Hippocampal formation (tissue), 2 donors: ENCODE measurements around the gene HDAC2.
"Not testable (repeated sequence)": the region's sequence is repeated elsewhere in the genome, so short reads cannot be mapped to it uniquely, and the experiment has no call there.

ENCODE experiments used
- DNase-seq, 2 donors: peaks; one replicate each; lab custom pipeline; 2025; lab: John Stamatoyannopoulos, UW

Gene HDAC2

DNA sequence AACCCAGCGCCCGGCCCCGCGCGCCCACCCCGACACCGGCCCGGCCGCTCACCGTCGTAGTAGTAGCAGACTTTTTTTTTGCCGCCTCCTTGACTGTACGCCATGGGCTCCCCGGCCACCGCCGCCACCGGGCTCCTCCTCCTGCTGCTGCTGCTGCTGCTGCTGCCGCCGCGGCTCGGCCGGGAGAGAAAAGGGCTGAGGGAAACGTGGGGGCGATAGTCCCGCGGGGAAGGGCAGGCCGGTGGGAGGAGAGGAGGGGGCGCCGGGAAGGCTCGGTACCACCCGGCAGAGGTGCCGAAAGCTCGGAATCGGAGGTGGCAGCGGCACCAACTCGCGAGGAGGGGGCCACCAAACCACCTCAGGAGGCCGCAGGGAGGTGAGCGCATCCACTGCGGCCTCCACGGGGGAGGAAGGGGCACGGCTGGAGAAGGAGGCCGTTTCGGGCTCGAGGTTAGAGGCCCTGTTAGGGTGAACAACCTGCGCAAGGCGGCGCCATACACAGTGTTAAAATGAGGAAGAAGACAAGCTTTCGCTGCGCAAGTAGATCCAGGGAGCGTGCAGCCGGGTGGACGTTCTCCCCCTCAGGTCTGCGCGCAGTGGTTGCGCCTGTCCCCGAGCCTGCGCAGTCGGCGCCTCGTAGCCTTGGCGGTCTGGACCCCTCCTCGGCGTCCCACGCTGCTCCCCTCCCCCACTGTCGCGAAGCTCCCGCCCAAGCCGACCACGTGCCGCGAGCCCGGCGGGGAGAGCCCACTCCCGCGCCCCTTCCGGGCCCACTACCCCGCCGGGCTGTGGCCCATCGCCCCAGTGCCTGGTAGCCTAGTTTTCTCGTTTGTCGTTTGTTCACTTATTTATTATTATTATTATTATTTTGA lies at the start of gene HDAC2:
TSS of gene HDAC2 (minus strand) at position 344 of the 872 bp plus-strand sequence. CDS start at position 104, 240 bp downstream.
- peak; percentile 90 to 91 for DNase-seq

DNA sequence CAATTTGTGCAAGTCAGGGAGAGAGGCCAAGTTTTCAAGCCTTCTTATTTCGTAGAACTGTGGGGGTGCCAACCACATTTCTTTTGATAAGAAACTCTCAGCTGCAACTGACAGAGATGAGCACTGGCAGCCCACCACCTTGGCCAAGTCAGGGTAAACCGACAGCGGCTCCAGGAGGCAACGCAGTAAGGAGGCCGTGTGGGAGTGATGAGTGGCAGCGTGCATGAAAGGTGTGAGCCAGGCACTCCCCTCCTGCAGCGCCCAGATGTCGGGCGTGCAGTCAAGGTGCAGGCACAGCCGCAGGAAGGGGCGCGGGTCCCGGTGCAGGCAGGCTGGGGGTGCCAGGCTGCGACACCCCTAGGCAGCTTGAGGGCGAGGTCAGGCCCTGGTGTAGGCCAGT lies 49.2 kb upstream of the HDAC2 start:
- DNase-seq, result no peak

DNA sequence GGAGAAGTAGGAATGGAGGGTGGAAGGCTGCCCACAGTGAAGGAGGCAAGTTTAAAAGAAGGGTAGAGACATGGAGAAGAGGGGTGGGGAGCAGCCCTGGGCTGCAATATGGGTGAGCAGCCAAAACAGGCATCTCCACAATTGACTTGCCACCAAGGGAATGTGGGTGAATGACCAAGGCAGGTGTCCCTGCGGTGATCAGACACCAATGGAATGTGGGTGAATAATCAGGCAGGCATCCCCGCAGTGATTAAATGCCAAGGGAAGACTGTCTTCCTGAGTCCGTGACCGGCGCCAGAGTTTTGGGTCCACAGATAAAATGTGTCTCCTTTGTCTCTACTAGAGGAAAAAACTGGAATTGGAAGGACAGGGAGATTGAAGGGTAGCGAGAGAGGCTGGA lies 46.2 kb upstream of the HDAC2 start:
- not testable (repeated sequence) for DNase-seq

DNA sequence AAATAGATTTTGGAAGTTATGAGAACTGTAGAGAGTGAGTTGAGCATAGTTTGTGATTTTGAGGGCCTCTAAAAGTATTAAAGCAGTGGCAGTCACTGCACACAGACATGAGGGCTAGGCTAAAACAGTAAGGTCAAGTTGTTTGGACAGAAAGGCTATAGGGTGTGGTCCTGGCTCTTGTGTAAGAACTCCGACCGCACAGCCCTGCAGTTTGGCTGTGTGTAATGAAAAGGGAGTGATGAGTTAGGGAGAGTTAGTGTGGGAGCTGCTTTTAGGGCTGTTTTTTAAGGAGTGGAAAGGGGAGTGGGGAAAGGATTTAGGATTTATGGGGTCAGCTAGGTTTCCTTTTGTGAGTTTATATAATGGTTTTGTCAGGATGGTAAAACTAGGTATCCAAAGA lies 43.2 kb upstream of the HDAC2 start:
- DNase-seq, result not testable (repeated sequence)

DNA sequence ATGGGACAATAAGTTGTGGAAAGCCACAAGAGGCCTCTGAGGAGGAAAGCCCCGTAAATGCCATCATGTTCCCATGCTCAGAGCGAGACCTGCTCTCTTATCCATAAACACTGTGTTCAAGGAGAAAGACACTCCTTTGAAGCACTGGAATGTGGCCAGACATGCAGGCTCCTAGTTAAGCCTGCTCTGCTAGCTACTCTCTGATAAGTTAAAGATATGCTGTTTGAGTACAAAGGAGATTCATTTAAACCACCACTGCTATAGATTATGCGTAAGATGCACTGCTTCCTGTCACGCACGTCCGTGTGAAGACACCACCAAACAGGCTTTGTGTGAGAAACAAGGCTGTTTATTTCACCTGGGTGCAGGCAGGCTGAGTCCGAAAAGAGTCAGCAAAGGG lies 40.5 kb upstream of the HDAC2 start:
- not testable (repeated sequence) for DNase-seq

DNA sequence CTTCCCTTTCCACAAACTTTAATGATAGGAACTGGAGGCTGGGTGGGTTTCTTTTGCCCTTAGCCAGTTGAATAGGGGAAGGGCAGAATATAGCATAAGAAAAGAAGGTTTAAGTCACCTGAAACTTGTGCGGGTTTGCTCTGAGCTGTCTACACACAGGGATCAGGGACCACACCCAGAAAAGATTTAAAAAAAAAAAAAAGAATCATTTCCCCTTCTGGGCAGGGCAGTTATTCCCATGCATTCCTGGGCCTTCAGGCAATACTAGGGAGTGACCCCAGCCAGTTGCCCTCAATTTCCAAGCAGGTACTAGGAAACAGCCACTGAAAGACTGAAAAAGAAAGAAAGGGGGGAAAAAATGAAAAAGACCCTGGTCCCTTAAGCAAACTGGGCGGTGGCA lies 39.6 kb upstream of the HDAC2 start:
- DNase-seq, result no peak

DNA sequence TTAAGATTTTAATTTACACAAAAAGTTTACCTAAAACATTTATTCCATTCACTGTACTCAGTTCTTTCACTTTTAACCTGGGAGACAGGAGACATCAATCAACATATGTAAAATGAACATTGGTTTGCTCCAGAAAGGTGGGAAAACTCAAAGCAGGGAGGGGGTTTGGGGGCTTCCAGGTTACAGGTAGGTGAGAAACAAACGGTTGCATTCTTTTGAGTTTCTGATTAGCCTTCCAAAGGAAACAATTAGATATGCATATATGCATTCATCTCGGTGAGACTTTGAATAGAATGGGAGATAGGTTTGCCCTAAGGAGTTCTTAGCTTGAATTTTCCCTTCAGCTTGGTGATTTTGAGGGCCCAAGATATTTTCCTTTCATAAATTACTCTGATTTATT lies 38.2 kb upstream of the HDAC2 start:
- no peak for DNase-seq

DNA sequence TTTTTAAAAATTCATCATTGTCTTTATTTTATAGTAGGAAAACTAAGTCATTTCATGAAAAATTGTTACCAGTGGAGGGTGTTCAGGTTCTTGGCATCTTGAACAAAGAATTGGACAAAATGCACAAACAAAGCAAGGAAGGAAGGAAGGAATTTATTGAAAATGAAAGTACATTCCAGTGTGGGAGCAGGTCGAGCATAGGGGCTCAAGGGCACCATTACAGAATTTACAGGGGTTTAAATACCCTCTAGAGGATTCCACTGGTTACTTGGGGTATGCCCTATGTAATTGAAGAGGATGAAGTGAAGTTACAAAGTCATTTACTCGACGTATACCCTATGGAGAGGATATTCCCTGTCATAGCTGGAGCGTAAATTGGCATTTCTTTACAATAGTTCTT lies 37.4 kb upstream of the HDAC2 start:
- DNase-seq, result no peak

DNA sequence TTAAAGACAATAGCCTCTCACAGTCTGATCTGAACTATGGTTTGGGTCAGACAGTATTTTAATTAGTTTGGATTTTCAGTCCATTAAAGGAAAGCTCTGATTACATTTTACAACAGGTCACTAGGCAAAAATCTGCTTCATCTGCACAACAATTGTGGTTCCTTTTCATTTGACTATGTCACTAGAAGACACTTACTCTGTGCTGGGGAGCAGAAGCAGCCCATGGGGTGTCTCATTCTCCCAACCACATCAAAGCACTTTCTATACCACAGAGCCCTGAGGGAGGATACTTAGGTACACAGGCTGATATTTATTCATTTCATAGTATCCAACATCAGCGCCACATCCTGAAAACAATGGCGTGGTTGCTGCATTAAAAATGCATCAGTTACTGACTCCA lies 36.6 kb upstream of the HDAC2 start:
- DNase-seq, result no peak

DNA sequence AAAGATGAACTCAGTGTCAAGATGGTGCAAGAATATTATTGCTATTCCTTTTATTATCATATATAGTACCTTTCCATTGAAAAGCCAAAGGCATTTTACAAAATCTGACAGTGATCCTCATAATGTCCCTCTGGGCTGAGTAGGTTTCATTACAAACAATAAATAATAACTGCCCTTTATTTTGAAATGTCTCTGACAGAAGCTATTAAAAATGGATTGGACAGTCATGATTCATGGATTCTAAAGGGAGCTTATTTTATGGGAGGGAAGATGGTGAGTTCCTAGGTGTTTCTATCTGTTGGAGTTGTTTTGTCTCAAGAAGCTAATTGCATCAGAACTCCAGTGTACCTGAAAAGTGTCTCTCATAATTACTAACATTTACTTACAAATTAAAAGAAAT lies 30.4 kb upstream of the HDAC2 start:
- no peak for DNase-seq

DNA sequence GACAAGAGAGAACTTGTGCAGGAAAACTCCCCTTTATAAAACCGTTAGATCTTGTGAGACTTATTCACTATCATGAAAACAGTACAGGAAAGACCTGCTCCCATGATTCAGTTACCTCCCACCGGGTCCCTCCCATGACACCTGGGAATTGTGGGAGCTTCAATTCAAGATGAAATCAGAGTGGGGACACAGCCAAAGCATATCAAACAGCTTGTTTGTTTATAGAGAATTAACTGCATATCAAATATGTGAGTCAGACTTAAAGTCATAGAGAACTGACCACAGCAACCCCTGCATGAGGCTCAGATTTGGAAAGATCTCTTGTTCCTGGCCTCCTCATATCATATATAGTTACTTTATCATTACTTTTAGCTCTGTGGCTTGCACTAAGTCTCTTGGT lies 29.1 kb upstream of the HDAC2 start:
- DNase-seq, result no peak

DNA sequence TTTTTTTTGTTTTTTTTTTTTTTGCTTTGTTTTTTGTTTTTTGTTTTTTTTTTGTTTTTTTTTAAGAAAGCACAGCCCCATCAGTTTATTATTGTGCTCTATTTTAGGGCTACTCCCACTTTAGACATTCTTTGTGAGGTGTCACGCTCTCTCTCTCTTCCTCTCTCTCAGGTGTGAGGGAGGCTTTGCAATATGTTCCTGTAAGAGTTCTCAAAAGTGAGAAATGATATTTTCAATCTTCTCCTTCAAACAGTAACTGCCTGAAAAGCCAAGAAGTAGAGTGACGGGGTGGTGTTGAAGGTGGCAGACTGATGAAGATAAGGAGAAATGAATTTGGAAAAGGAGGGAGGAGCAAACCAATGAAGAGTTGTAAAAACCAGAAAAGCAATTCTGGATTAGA lies 28.3 kb upstream of the HDAC2 start:
- DNase-seq, result no peak

DNA sequence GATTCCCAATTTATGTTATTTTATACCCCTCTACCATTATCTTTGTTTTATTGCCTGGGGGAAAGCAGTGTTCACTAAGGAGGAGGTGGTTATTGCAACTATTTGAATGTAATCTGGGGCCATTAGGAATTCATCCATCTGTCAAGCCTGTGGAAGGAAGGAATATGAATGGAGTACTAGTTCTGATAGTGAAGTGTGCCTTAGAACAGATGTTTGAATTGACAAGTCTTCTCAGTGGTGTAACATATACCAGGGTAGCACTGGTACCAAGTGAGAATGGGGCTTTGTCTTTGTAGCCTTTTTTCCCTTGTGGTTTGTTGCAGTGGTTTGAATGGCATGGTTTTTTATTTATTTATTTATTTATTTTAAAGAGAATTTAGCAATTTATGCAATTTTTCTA lies 27.9 kb upstream of the HDAC2 start:
- DNase-seq, result peak in 1 of 2 donors; percentile 96

DNA sequence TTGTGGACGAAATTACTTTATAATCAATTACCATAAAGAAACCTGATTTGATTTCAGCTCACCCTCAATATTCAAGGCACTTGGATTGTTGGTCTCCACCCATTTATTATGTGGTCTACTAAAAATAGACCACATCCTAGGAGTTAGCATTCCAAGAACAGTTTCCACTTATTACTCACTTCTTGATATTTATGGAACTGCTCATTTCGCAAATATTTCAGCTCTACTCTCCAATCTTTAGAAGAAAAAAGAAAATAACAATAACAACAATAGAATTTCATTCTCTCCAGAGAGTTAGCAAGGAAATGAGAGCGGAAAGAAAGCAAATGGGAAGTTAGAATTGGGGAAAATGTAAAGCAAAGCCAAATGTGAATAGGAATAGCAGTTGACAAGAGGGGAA lies 26.2 kb upstream of the HDAC2 start:
- no peak for DNase-seq

DNA sequence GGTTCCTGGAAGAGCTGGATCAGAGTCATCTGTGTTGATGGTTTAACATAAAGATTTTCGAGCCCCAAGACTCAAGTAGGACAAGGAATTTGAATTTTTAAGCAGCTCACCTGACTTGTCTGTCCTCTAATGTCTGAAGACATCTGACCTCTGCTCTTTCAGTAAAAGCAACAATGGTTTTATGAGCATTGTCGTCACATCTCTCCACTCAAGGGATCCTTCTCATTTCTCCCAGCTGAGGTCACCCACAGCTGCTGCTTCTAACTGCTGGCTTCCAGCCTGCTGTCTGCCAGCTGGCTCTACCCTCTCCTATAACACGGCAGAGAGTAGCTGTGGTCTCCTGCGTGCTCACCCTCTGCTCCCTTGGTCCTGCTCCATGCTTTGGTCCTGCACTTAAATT lies 24.7 kb upstream of the HDAC2 start:
- peak; percentile 71 to 89 for DNase-seq

DNA sequence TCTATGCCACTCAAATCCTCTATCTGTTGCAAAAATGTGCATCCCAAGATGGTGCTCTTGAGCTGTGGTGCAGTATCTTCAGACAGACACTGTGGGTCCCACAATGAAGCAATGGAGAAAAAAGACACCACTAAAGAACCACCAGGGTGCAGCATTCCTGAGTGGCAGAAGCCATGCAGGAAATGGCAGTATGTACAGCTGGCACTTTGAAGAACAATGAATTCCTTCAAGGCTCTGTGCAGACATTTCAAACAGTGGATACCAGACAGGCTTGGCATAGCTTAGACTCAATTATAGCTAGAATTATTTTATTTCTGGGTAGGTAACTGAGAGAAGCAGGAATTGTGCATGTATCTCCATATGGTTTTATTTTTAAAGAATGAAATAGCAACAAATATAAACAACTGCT lies 24.0 kb upstream of the HDAC2 start:
- peak; percentile 83 to 97 for DNase-seq

DNA sequence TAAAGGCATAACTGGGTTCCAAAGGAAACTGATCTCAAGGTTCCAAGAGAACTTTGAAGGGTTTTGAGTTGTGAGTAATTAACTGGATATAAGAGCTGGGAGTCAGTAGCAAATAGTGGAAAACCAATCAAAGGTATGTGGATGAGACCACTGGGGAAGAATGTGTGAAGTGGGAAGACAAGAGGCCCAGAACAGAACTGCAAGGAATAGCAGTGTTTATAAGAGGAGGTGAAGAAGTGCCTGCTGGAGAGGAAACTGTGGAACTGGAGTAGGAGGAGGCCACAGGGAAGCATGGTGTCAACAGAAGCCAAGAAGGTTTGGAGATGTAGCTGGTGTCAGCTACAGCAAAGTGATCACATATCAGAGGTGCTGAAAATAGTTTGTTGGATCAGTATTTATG lies 18.7 kb upstream of the HDAC2 start:
- no peak for DNase-seq

DNA sequence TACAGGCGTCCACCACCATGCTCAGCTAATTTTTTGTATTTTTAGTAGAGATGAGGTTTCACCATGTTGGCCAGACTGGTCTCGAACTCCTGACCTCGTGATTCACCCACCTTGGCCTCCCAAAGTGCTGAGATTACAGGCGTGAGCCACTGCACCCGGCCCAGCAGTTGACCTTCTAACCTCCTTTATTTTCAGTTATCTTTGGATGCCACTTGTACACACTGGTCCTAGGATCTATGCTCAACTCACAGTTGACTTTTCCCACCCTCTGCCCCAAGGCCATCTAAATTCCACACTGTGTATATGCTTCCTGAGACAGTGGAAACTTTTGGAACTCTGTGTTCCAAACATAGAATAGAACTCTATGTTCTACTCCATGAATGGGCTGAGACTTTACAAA lies 11.7 kb upstream of the HDAC2 start:
- not testable (repeated sequence) for DNase-seq

DNA sequence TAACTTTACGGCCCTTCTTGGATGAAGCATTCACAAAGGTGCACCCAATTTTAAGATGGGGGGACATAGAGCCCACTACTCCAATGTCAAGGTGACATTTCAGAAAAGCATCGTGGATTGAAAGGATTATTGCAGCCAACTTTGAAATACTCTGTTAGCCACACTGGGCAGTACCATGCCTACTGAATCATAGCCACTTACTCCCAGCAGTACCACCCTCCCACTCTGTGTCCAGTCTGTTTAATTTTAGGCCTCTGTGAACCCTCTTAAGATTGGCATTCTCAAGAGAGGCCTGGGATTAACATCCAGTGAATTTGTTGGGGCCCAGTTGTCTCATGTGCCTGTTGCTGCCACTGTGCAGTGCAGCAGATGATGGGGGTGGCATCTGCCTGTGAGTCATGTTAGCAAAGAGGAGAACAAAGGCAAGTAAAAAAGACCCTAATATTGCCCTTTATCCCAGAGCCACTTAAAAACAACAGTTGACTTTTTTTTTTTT lies 11.2 kb upstream of the HDAC2 start:
- DNase-seq, result no peak

DNA sequence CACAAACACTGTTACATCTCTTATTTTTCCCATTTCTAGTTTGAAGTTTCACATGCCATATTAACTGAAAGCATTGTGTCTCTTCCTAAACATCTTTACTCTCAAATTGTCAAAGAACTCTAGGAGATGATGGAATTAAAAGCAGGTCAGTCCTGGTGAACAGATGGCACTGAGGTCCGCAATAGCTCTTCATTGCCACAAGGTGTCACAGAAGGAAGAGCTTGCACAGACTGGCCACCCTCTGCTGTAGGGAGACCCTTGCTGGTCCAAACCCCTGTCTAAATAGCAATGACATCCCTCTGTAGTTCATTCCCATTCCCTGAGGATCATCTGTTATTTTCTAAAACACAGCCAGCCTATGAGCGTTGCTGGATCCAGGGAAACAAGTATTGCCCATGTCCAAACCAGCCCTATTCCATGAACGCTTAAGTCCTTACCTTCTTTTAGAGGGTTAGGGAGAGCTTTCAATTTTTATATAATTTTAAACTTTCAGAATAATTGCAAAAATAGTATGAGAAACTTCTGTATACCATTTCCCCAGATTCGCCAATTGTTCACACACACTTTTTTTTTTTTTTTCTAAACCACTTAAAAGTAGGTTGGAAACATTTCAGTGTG lies 10.1 kb upstream of the HDAC2 start:
- DNase-seq, result no peak

DNA sequence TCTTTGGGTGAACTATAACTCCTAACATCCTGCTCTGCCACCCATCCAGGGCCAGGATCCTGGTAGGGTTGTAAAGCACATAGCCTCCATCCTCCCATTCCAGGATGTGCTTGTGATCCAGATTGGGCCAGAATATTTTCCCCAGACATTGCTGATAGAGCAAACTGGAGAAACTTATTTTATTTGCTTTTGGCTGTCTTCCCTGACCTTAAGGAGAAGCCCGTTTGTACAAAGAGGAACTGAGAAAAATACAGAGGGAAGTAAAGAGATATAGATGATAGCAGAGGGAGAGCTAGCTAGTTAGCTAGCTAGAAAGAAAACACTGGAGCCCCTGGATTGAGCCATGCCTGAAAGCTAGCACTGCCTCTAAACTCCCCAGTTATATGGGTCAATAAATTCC lies 9.0 kb upstream of the HDAC2 start:
- peak in 1 of 2 donors; percentile 27 for DNase-seq

DNA sequence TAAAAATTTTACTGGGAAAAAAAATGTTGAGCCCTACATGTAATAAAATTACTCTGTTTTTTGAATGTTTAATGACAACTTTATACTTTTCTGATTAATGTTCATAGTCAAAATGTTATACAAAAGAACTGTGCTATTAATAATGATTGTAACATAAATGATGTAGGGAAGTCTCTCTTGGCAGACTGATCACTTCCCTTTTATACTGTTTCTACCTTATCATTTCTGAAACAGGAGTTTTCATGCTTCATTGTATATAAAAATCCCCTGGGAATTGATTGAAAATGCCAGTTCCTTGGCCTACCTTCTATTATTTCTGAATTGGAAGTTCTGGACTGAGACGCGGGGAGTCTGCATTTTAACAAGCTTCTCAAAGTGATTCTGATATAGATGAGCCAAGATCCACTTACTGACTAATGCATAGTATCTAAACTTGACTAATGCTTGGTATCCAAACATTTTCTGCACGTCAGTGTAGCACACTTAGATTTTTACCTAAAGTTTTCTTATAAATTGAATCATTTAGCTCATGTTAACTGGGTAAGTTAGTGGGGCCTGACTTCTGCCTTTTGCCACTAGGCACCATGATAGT lies 7.2 kb upstream of the HDAC2 start:
- no peak for DNase-seq

DNA sequence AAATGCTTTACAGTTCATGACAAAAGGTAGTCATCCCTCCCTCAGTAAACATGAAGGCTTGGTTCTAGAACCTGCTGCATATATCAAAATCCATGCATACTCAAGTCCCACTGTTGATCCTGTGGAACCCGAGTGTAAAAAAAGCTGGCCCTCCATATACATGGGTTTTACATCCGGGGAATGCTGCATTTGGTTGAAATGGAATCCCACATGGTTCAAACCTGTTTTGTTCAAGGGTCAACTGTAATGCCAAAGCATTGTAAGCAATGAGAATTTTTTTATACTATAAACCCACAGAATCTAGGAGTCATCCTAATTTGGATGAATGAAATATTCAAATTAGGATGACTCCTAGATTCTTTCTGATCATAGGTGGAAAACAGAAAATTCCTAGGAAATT lies 5.9 kb upstream of the HDAC2 start:
- no peak for DNase-seq
